ENCODE data around the gene HS1BP3.
A peak's percentile ranks its signal among the peaks of the same experiment; 100 is the strongest.

The HS1BP3 gene

DNA sequence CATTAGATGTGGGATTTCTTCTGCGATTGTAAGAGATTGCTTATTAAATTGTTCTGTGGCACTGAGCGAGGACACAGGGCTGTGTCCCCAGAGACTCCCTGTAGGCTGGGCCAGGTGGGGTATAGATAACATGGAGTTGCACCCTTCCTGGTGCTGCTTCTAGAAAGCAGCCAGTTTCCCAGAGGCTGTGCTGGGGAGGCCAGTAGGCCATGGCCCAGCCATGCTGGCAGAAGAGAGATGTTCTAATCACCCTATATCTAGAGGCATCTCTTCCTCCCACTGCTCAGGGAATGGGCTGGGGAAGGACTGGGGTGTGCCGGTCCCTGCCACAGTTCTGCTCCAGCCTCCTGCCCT, 66.9 kb downstream of the HS1BP3 start:
- H3K4me3 ChIP-seq (ENCODE audit: low read depth, low read length), result no peak overlapping the region
- ChIA-PET POLR2A (interaction anchor here (2.3 kb wide), 1 partner anchor 136 kb away, joined by 24 read pairs; the partner anchor contains the start of gene RHOB), CTCF (interaction anchor here (0.6 kb wide), 1 partner anchor 18 kb away, joined by 4 read pairs; no protein-coding TSS in a partner anchor)
- TF ChIP-seq, protein P1, sequence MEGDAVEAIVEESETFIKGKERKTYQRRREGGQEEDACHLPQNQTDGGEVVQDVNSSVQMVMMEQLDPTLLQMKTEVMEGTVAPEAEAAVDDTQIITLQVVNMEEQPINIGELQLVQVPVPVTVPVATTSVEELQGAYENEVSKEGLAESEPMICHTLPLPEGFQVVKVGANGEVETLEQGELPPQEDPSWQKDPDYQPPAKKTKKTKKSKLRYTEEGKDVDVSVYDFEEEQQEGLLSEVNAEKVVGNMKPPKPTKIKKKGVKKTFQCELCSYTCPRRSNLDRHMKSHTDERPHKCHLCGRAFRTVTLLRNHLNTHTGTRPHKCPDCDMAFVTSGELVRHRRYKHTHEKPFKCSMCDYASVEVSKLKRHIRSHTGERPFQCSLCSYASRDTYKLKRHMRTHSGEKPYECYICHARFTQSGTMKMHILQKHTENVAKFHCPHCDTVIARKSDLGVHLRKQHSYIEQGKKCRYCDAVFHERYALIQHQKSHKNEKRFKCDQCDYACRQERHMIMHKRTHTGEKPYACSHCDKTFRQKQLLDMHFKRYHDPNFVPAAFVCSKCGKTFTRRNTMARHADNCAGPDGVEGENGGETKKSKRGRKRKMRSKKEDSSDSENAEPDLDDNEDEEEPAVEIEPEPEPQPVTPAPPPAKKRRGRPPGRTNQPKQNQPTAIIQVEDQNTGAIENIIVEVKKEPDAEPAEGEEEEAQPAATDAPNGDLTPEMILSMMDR (IDR thresholded peaks at IDR 0.05; ENCODE audit: insufficient read depth, low read length, missing control alignments), result no peak
- DNase-seq (ENCODE audit: low read depth, low spot score), result peak; percentile 28

DNA sequence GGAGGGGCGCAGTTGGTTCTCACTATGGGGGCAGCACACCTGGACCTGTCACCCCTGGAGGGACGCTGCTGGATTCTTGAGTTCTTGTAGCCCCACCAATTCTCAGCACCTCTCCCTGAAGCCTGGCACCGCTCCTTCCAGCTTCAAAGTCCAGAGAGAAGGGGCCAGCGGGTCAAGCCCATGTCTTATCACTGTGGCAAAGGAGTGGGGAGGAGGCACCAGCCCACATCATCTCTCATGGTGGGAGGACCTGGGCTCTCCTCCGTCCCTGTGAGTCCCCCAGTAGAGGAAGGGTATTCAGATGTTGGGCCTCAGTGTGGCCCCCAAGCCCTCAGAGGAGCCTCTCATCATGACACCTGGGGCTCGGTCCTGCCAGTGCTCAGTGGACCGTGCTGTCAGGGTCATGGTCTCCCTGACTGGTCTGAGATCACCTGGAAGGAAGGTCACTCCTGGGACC, 67.4 kb downstream of the HS1BP3 start:
- DNase-seq (ENCODE audit: low read depth, low spot score), result no peak
- TF ChIP-seq, protein P1 (IDR thresholded peaks at IDR 0.05; ENCODE audit: insufficient read depth, low read length, missing control alignments), result no peak
- no peak overlapping the region for H3K4me3 ChIP-seq (ENCODE audit: low read depth, low read length)
- CTCF ChIA-PET, result no interaction called here
- POLR2A ChIA-PET, result interaction anchor here (2.3 kb wide), 1 partner anchor 136 kb away, joined by 10 read pairs; the partner anchor contains the start of gene RHOB

DNA sequence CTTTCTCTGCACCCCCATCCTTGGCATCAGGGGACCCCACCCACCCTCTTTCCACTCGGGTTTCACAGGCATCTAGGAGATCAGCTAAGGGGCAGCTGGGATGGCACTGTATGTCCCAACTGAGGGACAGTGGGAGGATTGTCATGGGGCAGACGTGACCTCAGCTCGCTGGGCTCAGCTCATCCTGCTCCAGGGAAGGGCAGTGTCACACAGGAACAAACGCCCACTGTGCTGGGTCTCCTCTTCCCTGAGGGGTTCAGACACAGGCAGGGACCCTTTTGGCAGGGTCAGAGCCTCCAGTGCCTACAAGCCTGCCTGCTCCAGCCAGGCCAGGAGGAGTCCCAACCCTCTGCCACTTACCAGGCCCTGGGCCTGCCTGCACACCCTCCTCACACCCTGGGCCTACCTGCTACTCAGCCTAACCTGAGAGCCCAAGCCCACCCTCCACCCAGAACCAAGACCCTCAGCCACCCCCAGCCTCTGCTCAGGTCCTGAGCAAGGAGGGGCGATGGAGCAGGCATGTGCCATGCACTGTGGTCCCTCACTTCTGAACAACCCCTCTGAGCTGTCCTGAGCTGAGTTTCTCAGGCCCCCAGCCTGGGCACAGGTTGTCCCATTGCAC, 68.2 kb downstream of the HS1BP3 start:
- ChIA-PET POLR2A (interaction anchor here (2.3 kb wide), 1 partner anchor 135 kb away, joined by 10 read pairs; the partner anchor contains the start of gene RHOB), CTCF (interaction anchor here (1.1 kb wide), 1 partner anchor 76 kb away, joined by 3 read pairs; no protein-coding TSS in a partner anchor)
- TF ChIP-seq, protein P1 (IDR thresholded peaks at IDR 0.05; ENCODE audit: insufficient read depth, low read length, missing control alignments), result no peak
- no peak for DNase-seq (ENCODE audit: low read depth, low spot score)
- no peak overlapping the region for H3K4me3 ChIP-seq (ENCODE audit: low read depth, low read length)

DNA sequence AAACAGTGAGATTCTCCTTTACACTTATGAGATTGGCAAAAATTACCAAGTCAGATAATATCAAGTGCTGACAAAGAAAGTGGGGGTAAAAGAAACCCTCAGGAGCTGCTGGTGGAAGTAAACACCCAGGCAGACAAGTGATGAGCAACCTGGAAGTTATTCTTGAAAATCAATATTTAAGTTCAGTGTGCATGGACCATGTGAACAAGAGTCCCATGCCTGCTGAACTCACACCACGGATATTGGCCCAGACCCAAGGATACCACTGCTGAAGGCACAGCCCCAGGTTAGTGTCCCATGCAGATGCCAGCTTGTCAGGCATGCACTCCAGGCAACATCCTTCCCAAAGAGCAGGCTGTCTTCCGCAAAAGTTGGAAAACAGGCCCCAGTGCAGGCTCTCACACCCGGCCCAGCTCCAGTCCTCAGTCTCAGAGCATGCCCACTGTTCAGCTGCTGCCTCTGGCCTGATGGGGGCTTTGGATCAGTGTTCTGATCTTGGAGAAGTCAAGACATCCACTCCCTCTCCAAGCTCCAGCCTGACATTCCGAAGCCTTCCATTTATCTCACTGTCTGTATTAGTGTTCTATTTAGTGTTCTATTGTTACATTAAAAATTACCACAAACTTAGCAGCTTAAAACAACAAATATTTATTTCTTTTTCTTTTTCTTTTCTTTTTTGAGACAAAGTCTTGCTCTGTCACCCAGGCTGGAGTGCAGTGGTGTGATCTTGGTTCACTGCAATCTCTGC, 70.0 kb downstream of the HS1BP3 start:
- ChIA-PET CTCF (interaction anchor here (1.0 to 2.1 kb wide), 3 partner anchors 19 to 36 kb away, joined by 3 to 5 read pairs (median 4); no protein-coding TSS in a partner anchor), POLR2A (interaction anchor here (2.3 kb wide), 1 partner anchor 133 kb away, joined by 10 read pairs; the partner anchor contains the start of gene RHOB)
- DNase-seq (ENCODE audit: low read depth, low spot score), result no peak
- H3K4me3 ChIP-seq (ENCODE audit: low read depth, low read length), result no peak overlapping the region
- TF ChIP-seq, protein P1 (IDR thresholded peaks at IDR 0.05; ENCODE audit: insufficient read depth, low read length, missing control alignments), result no peak

DNA sequence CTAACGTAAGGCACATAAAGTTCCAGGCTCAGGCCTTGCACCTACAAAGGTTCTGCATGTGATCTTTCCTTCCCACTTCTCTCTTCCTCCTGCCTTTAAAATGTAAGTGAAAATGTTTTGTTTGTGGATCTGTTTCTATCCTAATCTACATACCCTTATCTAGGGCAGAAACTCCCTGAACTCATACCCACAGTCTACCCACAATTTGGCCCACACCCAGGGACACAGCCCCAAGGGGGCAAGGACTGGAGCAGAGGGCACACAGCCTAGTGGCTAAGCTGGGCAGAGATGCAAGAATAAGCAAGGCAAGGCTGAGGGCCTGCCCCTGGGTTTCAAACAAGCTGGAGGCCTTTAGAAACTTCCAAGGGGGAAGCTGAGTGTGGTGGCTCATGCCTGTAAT, 71.0 kb downstream of the HS1BP3 start:
- TF ChIP-seq, protein P1 (IDR thresholded peaks at IDR 0.05; ENCODE audit: insufficient read depth, low read length, missing control alignments), result no peak
- no peak for DNase-seq (ENCODE audit: low read depth, low spot score)
- POLR2A ChIA-PET, result interaction anchor here (4.4 kb wide), 1 partner anchor 131 kb away, joined by 39 read pairs; the partner anchor contains the start of gene RHOB
- H3K4me3 ChIP-seq (ENCODE audit: low read depth, low read length), result no peak overlapping the region
- CTCF ChIA-PET, result interaction anchor here (1.2 to 2.1 kb wide), 3 partner anchors 26 to 63 kb away, joined by 3 to 5 read pairs (median 4); no protein-coding TSS in a partner anchor
